Activated naive CD8-positive, alpha-beta T cell treated with anti-CD3 and anti-CD28 coated beads, Interleukin-2, amount 50 U/mL, for 24 hours (primary cell): Measurements from ENCODE around the gene NPR2.

Experiments
- ATAC-seq: fragments of 150-1000 bp; cut with Tn5 transposase; one replicate; pipeline ENCODE4 v1.10.0; 2021
- DNase-seq: peaks from one replicate; pipeline ENCODE4 v3.0.0; 2021
- H3K27ac Mint-ChIP-seq: one replicate; pipeline ENCODE4 v1.8.0; 2021; ENCODE audit warnings: mild to moderate bottlenecking, mixed read lengths
- H3K27me3 Mint-ChIP-seq: one replicate; pipeline ENCODE4 v1.8.0; 2021; ENCODE audit warnings: mixed read lengths
- H3K36me3 Mint-ChIP-seq: one replicate; pipeline ENCODE4 v1.8.0; 2021; ENCODE audit warnings: low read depth, mixed read lengths
- H3K4me1 Mint-ChIP-seq: one replicate; pipeline ENCODE4 v1.8.0; 2021; ENCODE audit warnings: mixed read lengths
- H3K4me3 Mint-ChIP-seq: one replicate; pipeline ENCODE4 v1.8.0; 2021; ENCODE audit warnings: mild to moderate bottlenecking, moderate library complexity, mixed read lengths
- H3K9me3 Mint-ChIP-seq: one replicate; pipeline ENCODE4 v1.8.0; 2021; ENCODE audit warnings: mixed read lengths

Gene NPR2

GRCh38 chr9:35840881-35841644 is 49.7 kb downstream of the NPR2 start:
- H3K27ac Mint-ChIP-seq = no peak overlapping the region
- ATAC-seq (no peak), DNase-seq (no peak)
- H3K4me1 Mint-ChIP-seq = peaks cover 20% of the 10 kb centered on the region
- H3K36me3 Mint-ChIP-seq = no peaks in the 10 kb centered on the region
- no peaks in the 10 kb centered on the region for H3K27me3 Mint-ChIP-seq
- H3K9me3 Mint-ChIP-seq = no peaks in the 10 kb centered on the region
- no peak overlapping the region for H3K4me3 Mint-ChIP-seq

DNA sequence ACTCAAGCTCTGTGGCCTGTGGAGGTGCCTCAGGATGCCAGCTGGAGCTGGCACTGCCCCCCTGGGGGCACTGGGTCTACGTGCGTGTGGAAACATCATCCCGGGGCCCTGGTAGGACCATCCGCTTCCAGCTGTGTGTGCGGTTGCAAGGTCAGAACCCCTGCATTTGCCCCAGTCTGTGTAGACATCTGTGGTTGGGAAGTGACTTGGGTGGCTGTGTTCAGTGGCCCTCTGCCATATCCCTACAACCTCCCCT is 50.2 kb downstream of the NPR2 start:
- ATAC-seq (no peak), DNase-seq (no peak)
- H3K36me3 Mint-ChIP-seq = no peaks in the 10 kb centered on the region
- H3K4me3 Mint-ChIP-seq = no peak overlapping the region
- H3K9me3 Mint-ChIP-seq = no peaks in the 10 kb centered on the region
- no peaks in the 10 kb centered on the region for H3K27me3 Mint-ChIP-seq
- H3K27ac Mint-ChIP-seq = no peak overlapping the region
- peaks cover 20% of the 10 kb centered on the region for H3K4me1 Mint-ChIP-seq

DNA sequence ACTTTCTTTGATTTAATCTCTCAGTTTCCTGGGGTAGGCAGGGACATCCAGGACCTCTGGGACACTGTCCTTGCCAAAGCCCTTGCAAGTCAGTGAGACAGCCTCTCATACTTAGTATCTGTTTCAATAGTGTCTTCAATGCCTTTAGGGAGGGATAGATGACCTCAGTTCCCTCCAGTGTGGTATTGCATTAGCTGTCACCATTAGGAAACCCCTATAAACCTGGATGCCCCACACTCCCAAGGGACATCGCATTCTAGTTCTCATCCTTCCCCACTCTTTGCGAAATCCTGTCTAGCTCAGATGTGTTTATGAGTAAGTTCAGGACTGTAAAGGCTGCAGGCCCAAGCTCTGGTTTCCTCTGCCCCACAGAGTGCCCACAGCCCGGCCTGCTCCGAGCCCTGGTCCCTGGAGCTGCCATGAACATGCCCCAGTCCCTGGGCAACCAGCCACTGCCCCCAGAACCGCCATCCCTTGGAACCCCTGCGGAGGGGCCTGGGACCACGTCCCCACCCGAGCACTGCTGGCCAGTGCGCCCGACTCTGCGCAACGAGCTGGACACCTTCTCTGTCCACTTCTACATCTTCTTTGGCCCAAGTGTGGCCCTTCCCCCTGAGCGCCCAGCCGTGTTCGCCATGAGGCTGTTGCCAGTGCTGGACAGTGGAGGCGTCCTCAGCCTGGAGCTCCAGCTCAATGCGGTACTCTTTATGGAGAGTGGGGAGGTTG is 50.8 kb downstream of the NPR2 start:
- H3K4me1 Mint-ChIP-seq = peaks cover 24% of the 10 kb centered on the region

GRCh38 chr9:35842795-35843194 is 51.4 kb downstream of the NPR2 start:
- DNase-seq (no peak), ATAC-seq (no peak)
- Mint-ChIP-seq H3K4me3 (no peak overlapping the region), H3K9me3 (no peaks in the 10 kb centered on the region), H3K27me3 (no peaks in the 10 kb centered on the region), H3K36me3 (no peaks in the 10 kb centered on the region), H3K27ac (no peak overlapping the region), H3K4me1 (peaks cover 30% of the 10 kb centered on the region)

More for the DNA sequence above, 50.8 kb downstream of the NPR2 start:
- Mint-ChIP-seq H3K4me3 (no peak overlapping the region), H3K36me3 (no peaks in the 10 kb centered on the region), H3K9me3 (no peaks in the 10 kb centered on the region), H3K27me3 (no peaks in the 10 kb centered on the region), H3K27ac (no peak overlapping the region)
- DNase-seq (no peak), ATAC-seq (no peak)

GRCh38 chr9:35844628-35845270 is 53.4 kb downstream of the NPR2 start:
- Mint-ChIP-seq H3K4me3 (no peak overlapping the region), H3K4me1 (peaks cover 40% of the 10 kb centered on the region), H3K27ac (no peak overlapping the region), H3K9me3 (no peaks in the 10 kb centered on the region), H3K27me3 (no peaks in the 10 kb centered on the region), H3K36me3 (no peaks in the 10 kb centered on the region)
- ATAC-seq (no peak), DNase-seq (no peak)

- Mint-ChIP-seq H3K4me3 (no peak overlapping the region), H3K27ac (peak overlapping the region; percentile 40)
These were observed 54.7 kb downstream of the NPR2 start for GRCh38 chr9:35845824-35846771.

GRCh38 chr9:35847792-35848572 is 56.6 kb downstream of the NPR2 start:
- DNase-seq (peak; percentile 56), ATAC-seq (peak; percentile 98)
- H3K4me3 Mint-ChIP-seq = peak overlapping the region; percentile 7
- H3K4me1 Mint-ChIP-seq = peaks cover 38% of the 10 kb centered on the region
- no peaks in the 10 kb centered on the region for H3K36me3 Mint-ChIP-seq
- no peaks in the 10 kb centered on the region for H3K27me3 Mint-ChIP-seq
- H3K27ac Mint-ChIP-seq = peak overlapping the region; percentile 21
- no peaks in the 10 kb centered on the region for H3K9me3 Mint-ChIP-seq

More at GRCh38 chr9:35845824-35846771, 54.7 kb downstream of the NPR2 start:
- DNase-seq (no peak), ATAC-seq (no peak)
- Mint-ChIP-seq H3K36me3 (no peaks in the 10 kb centered on the region), H3K9me3 (no peaks in the 10 kb centered on the region), H3K4me1 (peaks cover 38% of the 10 kb centered on the region), H3K27me3 (no peaks in the 10 kb centered on the region)

DNA sequence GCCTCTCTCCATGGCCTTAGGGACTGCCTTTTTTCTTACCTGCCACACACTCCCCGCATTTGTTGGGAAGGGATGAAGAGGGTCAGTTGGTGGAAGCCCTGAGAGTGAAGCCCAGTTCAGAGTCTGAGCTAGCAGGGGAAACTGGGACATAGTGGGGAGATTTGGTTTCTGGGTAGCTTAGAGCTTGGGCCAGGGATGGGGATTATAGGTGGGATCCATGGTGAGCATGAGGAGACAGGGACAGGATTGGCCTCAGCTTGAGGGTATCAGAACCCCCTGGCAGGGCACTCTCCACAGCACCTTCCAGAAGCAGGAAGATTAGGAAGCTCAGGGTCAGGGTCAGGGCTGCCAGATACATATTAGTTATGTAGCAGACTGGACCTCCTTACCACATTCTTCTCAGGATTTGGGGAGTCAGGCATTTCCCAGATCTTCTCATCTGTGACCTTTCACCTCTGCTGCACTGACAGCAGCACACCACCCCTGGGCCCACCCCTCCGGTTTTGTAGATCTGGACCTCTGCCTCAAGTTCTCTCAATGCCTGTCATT is 61.0 kb downstream of the NPR2 start:
- Mint-ChIP-seq H3K4me1 (peaks cover 14% of the 10 kb centered on the region), H3K4me3 (no peak overlapping the region), H3K9me3 (no peaks in the 10 kb centered on the region), H3K27ac (peak overlapping the region; percentile 28), H3K27me3 (no peaks in the 10 kb centered on the region), H3K36me3 (no peaks in the 10 kb centered on the region)
- DNase-seq = no peak
- ATAC-seq = no peak

DNA sequence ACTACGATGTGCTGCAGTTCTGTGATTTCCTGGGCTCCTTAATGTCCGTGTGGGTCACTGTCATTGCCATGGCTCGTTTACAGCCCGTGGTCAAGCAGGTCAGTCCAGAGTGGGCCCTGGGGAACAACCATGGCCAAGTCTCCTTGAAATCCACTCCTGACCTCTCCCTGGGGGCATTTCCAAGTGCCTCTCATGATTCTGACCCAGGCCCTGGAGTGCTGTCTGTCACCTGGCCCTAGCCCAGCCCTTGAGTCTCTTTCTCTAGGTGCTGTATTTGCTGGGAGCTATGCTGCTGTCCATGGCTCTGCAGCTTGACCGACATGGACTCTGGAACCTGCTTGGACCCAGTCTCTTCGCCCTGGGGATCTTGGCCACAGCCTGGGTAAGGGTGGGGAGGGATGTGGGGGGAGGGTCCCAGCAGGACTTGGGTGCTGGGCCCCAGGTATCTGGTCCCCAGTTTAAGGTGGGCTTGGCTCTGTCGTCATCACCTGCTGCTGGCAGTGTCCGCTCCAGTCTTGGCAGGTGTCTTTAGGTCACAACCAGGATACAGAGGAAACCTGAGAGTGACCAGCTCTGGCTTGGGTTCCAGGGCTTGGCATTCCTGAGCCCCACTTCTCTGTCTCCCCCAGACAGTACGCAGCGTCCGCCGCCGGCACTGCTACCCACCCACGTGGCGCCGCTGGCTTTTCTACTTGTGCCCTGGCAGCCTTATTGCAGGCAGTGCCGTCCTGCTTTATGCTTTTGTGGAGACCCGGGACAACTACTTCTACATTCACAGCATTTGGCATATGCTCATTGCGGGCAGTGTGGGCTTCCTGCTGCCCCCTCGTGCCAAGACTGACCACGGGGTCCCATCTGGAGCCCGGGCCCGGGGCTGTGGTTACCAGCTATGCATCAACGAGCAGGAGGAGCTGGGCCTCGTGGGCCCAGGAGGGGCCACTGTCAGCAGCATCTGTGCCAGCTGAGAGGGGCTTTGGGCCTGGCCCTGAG is 61.8 kb downstream of the NPR2 start:
- DNase-seq = no peak
- no peak for ATAC-seq
- H3K4me1 Mint-ChIP-seq = peaks cover 6% of the 10 kb centered on the region
- peak overlapping the region; percentile 28 for H3K27ac Mint-ChIP-seq
- no peaks in the 10 kb centered on the region for H3K27me3 Mint-ChIP-seq
- no peak overlapping the region for H3K4me3 Mint-ChIP-seq
- no peaks in the 10 kb centered on the region for H3K36me3 Mint-ChIP-seq
- H3K9me3 Mint-ChIP-seq = no peaks in the 10 kb centered on the region

DNA sequence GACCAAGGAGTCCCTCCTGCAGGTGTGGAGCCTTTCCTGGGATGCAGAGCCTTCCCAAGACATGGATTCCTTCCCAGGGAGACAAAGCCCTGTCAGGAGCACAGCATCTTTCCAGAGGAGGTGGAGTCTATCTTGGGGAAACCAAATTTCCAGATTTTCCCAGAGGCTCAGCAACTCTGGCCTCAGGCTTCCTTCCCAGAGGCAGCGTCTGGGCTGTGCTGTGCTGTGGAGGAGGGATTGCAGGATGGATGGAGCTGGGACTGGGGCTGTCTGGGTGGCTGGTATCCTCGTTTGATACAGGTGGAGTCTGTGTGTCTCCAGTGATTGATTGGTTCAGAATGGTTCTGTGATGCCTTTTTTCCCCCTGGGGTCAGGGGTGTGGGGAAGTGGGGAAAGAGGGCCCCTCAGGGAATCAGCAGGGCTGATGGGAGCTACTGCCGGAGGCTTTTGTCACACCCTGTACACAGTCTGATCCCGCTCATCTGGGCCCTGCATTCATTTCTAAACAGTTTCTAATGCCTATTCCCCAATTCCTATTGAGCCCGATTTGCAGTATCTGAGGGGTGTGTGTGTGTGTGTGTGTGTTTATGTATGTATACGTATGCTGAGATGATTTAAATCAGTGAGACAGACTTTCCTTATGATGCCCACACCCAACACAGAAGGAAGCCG is 62.8 kb downstream of the NPR2 start:
- Mint-ChIP-seq H3K27me3 (no peaks in the 10 kb centered on the region), H3K27ac (no peak overlapping the region), H3K9me3 (no peaks in the 10 kb centered on the region), H3K4me1 (no peaks in the 10 kb centered on the region), H3K4me3 (no peak overlapping the region), H3K36me3 (no peaks in the 10 kb centered on the region)
- no peak for DNase-seq
- no peak for ATAC-seq

DNA sequence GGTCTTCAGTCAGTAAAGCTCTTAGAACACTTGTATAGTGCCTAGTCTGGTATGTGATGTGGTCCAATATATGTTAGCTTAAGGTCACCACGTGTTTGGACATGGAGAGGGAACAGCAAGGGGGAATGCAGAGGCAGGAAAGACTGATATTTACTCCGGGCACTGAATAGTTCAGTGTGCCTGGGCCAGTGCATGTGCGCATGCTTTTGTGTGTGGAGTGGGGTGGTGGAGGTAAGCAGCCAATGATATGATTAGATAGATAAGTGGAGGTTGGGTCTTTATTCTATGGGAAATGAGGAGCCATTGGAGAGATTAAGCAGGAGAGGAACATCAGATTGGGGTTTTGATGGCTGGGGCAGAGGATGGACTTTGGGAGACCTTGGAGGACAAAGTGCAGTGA is 64.8 kb downstream of the NPR2 start:
- H3K27me3 Mint-ChIP-seq = peaks cover under 1% of the 10 kb centered on the region
- no peaks in the 10 kb centered on the region for H3K4me1 Mint-ChIP-seq
- H3K27ac Mint-ChIP-seq = no peak overlapping the region
- DNase-seq (no peak), ATAC-seq (no peak)
- H3K4me3 Mint-ChIP-seq = no peak overlapping the region
- H3K36me3 Mint-ChIP-seq = no peaks in the 10 kb centered on the region
- no peaks in the 10 kb centered on the region for H3K9me3 Mint-ChIP-seq

DNA sequence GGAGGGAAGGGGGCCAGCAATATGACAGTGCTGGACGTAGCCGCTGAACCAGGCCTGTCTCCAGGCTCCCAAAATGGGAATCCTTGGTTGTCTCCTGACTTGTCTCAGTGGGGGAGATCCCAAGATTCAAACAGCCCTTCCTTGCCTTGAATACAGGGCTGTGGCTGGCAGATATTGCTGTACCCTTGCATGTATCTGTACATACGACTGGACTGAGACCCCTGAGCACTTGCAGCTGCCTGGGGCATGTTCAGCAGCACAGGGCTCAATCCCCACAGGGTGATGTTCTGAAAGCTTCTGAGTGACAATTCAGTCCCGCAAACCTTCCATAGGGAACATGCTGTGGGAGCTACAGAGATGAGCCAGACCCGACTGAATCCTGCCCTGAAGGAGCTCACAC is 65.5 kb downstream of the NPR2 start:
- no peaks in the 10 kb centered on the region for H3K36me3 Mint-ChIP-seq
- no peaks in the 10 kb centered on the region for H3K4me1 Mint-ChIP-seq
- ATAC-seq = no peak
- no peak for DNase-seq
- no peak overlapping the region for H3K4me3 Mint-ChIP-seq
- no peak overlapping the region for H3K27ac Mint-ChIP-seq
- H3K9me3 Mint-ChIP-seq = no peaks in the 10 kb centered on the region
- peaks cover 2% of the 10 kb centered on the region for H3K27me3 Mint-ChIP-seq
